Measurements from ENCODE around the gene CLEC18C.
"Not testable (repeated sequence)": the region's sequence is repeated elsewhere in the genome, so short reads cannot be mapped to it uniquely, and the experiment has no call there.

GRCh38 chr16:70142739-70143138 is 30.8 kb upstream of the CLEC18C start:
- TF ChIP-seq CTCF, POLR2A (IDR thresholded peaks at IDR 0.05): not testable (repeated sequence)
